Breast epithelium (tissue), 3 donors: ENCODE results near the gene CAPN9.

Experiments
- POLR2A ChIP-seq: fragments of 450-650 bp; IDR thresholded peaks from one replicate; pipeline ENCODE4 v1.6.1; 2016; ENCODE audit warnings: antibody characterized with exemption, mild to moderate bottlenecking, moderate library complexity
- TF ChIP-seq, protein P1 (sequence below), 3 donors: fragments of 450-650 bp; IDR thresholded peaks; one replicate each; pipeline ENCODE4 v1.5.1; 2016 to 2017; ENCODE audit warnings: antibody characterized with exemption in 3 of 3, mild to moderate bottlenecking in 3 of 3, moderate library complexity in 3 of 3

DNA sequence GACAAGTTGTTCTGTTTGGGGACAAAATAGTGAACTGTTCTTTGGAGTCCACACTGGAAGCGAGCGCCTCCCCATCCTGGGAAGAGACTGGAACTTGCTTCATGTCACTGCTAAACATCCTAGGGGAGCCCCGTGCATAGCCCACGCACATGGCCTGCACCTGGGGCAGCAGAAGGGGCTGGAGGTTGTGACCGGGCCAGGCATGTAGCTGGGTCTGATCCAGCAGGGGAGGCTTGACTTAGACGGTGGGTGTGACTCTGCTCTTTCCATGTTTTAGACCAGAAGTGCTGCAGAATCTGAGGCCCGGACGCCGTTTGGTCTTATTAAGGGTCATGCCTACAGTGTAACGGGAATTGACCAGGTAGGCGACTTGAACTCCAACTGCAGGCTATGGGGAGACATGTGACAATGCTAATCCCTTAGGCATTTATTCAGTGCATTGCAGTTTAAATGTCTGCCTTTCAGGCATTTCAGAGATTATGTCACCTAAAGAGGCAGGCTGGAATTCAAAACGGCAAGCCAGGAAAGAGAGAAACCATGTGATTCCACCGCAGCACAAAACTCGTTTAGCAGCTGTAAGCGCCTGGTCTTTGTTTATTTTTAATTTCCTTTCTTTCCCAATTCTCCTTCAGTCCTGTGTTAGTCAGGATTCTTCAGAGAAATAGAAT, 21.8 kb downstream of the CAPN9 start:
- TF ChIP-seq, protein P1, sequence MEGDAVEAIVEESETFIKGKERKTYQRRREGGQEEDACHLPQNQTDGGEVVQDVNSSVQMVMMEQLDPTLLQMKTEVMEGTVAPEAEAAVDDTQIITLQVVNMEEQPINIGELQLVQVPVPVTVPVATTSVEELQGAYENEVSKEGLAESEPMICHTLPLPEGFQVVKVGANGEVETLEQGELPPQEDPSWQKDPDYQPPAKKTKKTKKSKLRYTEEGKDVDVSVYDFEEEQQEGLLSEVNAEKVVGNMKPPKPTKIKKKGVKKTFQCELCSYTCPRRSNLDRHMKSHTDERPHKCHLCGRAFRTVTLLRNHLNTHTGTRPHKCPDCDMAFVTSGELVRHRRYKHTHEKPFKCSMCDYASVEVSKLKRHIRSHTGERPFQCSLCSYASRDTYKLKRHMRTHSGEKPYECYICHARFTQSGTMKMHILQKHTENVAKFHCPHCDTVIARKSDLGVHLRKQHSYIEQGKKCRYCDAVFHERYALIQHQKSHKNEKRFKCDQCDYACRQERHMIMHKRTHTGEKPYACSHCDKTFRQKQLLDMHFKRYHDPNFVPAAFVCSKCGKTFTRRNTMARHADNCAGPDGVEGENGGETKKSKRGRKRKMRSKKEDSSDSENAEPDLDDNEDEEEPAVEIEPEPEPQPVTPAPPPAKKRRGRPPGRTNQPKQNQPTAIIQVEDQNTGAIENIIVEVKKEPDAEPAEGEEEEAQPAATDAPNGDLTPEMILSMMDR (IDR thresholded peaks at IDR 0.05), result no peak
- no peak for TF ChIP-seq POLR2A
